ENCODE measurements around the gene NAA25. TPM values are rescaled to one million over a fixed set of nuclear protein-coding genes. Genes with fewer than 3 reads are reported as not detected.
A peak's percentile ranks its signal among the peaks of the same experiment; 100 is the strongest.
"Not testable (repeated sequence)": the region's sequence is repeated elsewhere in the genome, so short reads cannot be mapped to it uniquely, and the experiment has no call there.

Gene NAA25
- total RNA-seq, 1 donor from 2014 or later, result 32.8 TPM

GRCh38 chr12:112004041-112004440 is 104.5 kb downstream of the NAA25 start:
- DNase-seq (ENCODE audit: low read depth) (no peak), FAIRE-seq (no peak)
- Histone ChIP-seq H3K4me2 (ENCODE audit: low read length) (no peak overlapping the region), H3K79me2 (ENCODE audit: insufficient read depth, low read length) (no peaks in the 10 kb centered on the region), H3K36me3 (ENCODE audit: insufficient read depth, low read length) (no peaks in the 10 kb centered on the region), H2AFZ (ENCODE audit: low read depth, low read length) (no peak overlapping the region), H4K20me1 (ENCODE audit: insufficient read depth, low read length) (no peaks in the 10 kb centered on the region), H3K9ac (ENCODE audit: low read length) (no peak overlapping the region), H3K27me3 (ENCODE audit: insufficient read depth, low read length) (no peaks in the 10 kb centered on the region), H3K4me1 (ENCODE audit: insufficient read depth, low read length) (no peaks in the 10 kb centered on the region), H3K9me3 (ENCODE audit: insufficient read depth, low read depth, low read length) (no peaks in the 10 kb centered on the region), H3K27ac (ENCODE audit: low read depth, low read length) (no peak overlapping the region), H3K4me3 (ENCODE audit: insufficient read depth, low read depth, low read length) (no peak overlapping the region)
- Mint-ChIP-seq H3K4me1 (ENCODE audit: low read depth, unreplicated experiment) (peaks cover 4% of the 10 kb centered on the region), H3K9me3 (ENCODE audit: unreplicated experiment) (no peaks in the 10 kb centered on the region), H3K27me3 (ENCODE audit: low read depth, unreplicated experiment) (no peaks in the 10 kb centered on the region), H3K27ac (ENCODE audit: unreplicated experiment) (no peak overlapping the region), H3K36me3 (ENCODE audit: low read depth, unreplicated experiment) (no peaks in the 10 kb centered on the region), H3K4me3 (ENCODE audit: unreplicated experiment) (no peak overlapping the region)
- TF ChIP-seq, protein P1, sequence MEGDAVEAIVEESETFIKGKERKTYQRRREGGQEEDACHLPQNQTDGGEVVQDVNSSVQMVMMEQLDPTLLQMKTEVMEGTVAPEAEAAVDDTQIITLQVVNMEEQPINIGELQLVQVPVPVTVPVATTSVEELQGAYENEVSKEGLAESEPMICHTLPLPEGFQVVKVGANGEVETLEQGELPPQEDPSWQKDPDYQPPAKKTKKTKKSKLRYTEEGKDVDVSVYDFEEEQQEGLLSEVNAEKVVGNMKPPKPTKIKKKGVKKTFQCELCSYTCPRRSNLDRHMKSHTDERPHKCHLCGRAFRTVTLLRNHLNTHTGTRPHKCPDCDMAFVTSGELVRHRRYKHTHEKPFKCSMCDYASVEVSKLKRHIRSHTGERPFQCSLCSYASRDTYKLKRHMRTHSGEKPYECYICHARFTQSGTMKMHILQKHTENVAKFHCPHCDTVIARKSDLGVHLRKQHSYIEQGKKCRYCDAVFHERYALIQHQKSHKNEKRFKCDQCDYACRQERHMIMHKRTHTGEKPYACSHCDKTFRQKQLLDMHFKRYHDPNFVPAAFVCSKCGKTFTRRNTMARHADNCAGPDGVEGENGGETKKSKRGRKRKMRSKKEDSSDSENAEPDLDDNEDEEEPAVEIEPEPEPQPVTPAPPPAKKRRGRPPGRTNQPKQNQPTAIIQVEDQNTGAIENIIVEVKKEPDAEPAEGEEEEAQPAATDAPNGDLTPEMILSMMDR (IDR thresholded peaks at IDR 0.05; ENCODE audit: insufficient read depth, low read depth, low read length), result no peak
- TF ChIP-seq EZH2 (IDR thresholded peaks at IDR 0.05; ENCODE audit: insufficient read depth, low read length), result no peak

- no peaks in the 10 kb centered on the region for H3K9me3 Mint-ChIP-seq (ENCODE audit: unreplicated experiment)
- TF ChIP-seq, protein P1 (IDR thresholded peaks at IDR 0.05; ENCODE audit: insufficient read depth, low read depth, low read length), result no peak
- TF ChIP-seq EZH2 (IDR thresholded peaks at IDR 0.05; ENCODE audit: insufficient read depth, low read length), result no peak
- H3K4me3 ChIP-seq (ENCODE audit: insufficient read depth, low read depth, low read length), result no peak overlapping the region
- H3K27me3 ChIP-seq (ENCODE audit: insufficient read depth, low read length), result no peaks in the 10 kb centered on the region
- DNase-seq (ENCODE audit: low read depth) (peak; percentile 52), FAIRE-seq (no peak)
- no peak overlapping the region for H3K4me2 ChIP-seq (ENCODE audit: low read length)
- H3K79me2 ChIP-seq (ENCODE audit: insufficient read depth, low read length), result no peaks in the 10 kb centered on the region
- H4K20me1 ChIP-seq (ENCODE audit: insufficient read depth, low read length), result no peaks in the 10 kb centered on the region
- peaks cover 4% of the 10 kb centered on the region for H3K4me1 Mint-ChIP-seq (ENCODE audit: low read depth, unreplicated experiment)
- H3K36me3 Mint-ChIP-seq (ENCODE audit: low read depth, unreplicated experiment), result no peaks in the 10 kb centered on the region
- no peak overlapping the region for H3K27ac ChIP-seq (ENCODE audit: low read depth, low read length)
- H3K9ac ChIP-seq (ENCODE audit: low read length), result no peak overlapping the region
- no peaks in the 10 kb centered on the region for H3K27me3 Mint-ChIP-seq (ENCODE audit: low read depth, unreplicated experiment)
- no peak overlapping the region for H3K27ac Mint-ChIP-seq (ENCODE audit: unreplicated experiment)
- H3K4me3 Mint-ChIP-seq (ENCODE audit: unreplicated experiment), result no peak overlapping the region
- no peaks in the 10 kb centered on the region for H3K4me1 ChIP-seq (ENCODE audit: insufficient read depth, low read length)
- H3K9me3 ChIP-seq (ENCODE audit: insufficient read depth, low read depth, low read length), result no peaks in the 10 kb centered on the region
- no peak overlapping the region for H2AFZ ChIP-seq (ENCODE audit: low read depth, low read length)
- no peaks in the 10 kb centered on the region for H3K36me3 ChIP-seq (ENCODE audit: insufficient read depth, low read length)
These were observed 107.0 kb downstream of the NAA25 start for GRCh38 chr12:112001576-112001975.

DNA sequence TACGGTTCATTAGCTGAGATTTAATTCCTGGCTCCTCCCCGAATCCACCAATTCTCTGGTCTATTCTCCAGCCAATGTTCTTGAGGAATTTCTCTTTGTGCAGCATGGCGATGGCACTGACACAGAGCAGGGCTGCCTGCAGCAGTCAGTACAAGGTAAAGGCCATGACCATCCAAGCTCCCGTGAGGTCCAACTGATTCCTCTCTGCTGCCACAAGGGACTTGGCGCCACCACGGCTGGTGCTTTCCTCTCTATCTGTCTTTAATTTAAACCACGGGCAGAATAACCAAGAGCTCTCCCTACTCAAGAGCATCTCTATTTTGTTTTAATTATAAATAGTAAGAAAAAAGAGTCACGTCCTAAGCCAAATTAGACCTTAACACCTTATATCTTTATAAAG is 107.8 kb downstream of the NAA25 start:
- H3K4me2 ChIP-seq (ENCODE audit: low read length), result no peak overlapping the region
- TF ChIP-seq, protein P1 (IDR thresholded peaks at IDR 0.05; ENCODE audit: insufficient read depth, low read depth, low read length), result no peak
- TF ChIP-seq EZH2 (IDR thresholded peaks at IDR 0.05; ENCODE audit: insufficient read depth, low read length), result no peak
- no peaks in the 10 kb centered on the region for H3K4me1 ChIP-seq (ENCODE audit: insufficient read depth, low read length)
- no peak overlapping the region for H3K9ac ChIP-seq (ENCODE audit: low read length)
- no peak overlapping the region for H3K27ac ChIP-seq (ENCODE audit: low read depth, low read length)
- H4K20me1 ChIP-seq (ENCODE audit: insufficient read depth, low read length), result no peaks in the 10 kb centered on the region
- DNase-seq (ENCODE audit: low read depth) (no peak), FAIRE-seq (no peak)
- no peaks in the 10 kb centered on the region for H3K79me2 ChIP-seq (ENCODE audit: insufficient read depth, low read length)
- Mint-ChIP-seq H3K27ac (ENCODE audit: unreplicated experiment) (no peak overlapping the region), H3K9me3 (ENCODE audit: unreplicated experiment) (no peaks in the 10 kb centered on the region), H3K36me3 (ENCODE audit: low read depth, unreplicated experiment) (no peaks in the 10 kb centered on the region), H3K4me1 (ENCODE audit: low read depth, unreplicated experiment) (no peaks in the 10 kb centered on the region), H3K4me3 (ENCODE audit: unreplicated experiment) (no peak overlapping the region), H3K27me3 (ENCODE audit: low read depth, unreplicated experiment) (no peaks in the 10 kb centered on the region)
- H3K36me3 ChIP-seq (ENCODE audit: insufficient read depth, low read length), result no peaks in the 10 kb centered on the region
- no peak overlapping the region for H2AFZ ChIP-seq (ENCODE audit: low read depth, low read length)
- no peaks in the 10 kb centered on the region for H3K9me3 ChIP-seq (ENCODE audit: insufficient read depth, low read depth, low read length)
- no peaks in the 10 kb centered on the region for H3K27me3 ChIP-seq (ENCODE audit: insufficient read depth, low read length)
- H3K4me3 ChIP-seq (ENCODE audit: insufficient read depth, low read depth, low read length), result no peak overlapping the region

- H3K4me1 Mint-ChIP-seq (ENCODE audit: low read depth, unreplicated experiment), result not testable (repeated sequence)
These were observed 109.5 kb downstream of the NAA25 start for GRCh38 chr12:111999129-111999528.

More at GRCh38 chr12:111999129-111999528, 109.5 kb downstream of the NAA25 start:
- FAIRE-seq; H3K9ac ChIP-seq (ENCODE audit: low read length); H3K4me1 ChIP-seq (ENCODE audit: insufficient read depth, low read length); H3K36me3 ChIP-seq (ENCODE audit: insufficient read depth, low read length); H3K36me3 Mint-ChIP-seq (ENCODE audit: low read depth, unreplicated experiment); H3K4me3 ChIP-seq (ENCODE audit: insufficient read depth, low read depth, low read length); H3K9me3 ChIP-seq (ENCODE audit: insufficient read depth, low read depth, low read length); H4K20me1 ChIP-seq (ENCODE audit: insufficient read depth, low read length); H3K9me3 Mint-ChIP-seq (ENCODE audit: unreplicated experiment); DNase-seq (ENCODE audit: low read depth); H3K4me3 Mint-ChIP-seq (ENCODE audit: unreplicated experiment); H3K27ac Mint-ChIP-seq (ENCODE audit: unreplicated experiment); H2AFZ ChIP-seq (ENCODE audit: low read depth, low read length); H3K27me3 Mint-ChIP-seq (ENCODE audit: low read depth, unreplicated experiment); H3K79me2 ChIP-seq (ENCODE audit: insufficient read depth, low read length); H3K4me2 ChIP-seq (ENCODE audit: low read length); H3K27ac ChIP-seq (ENCODE audit: low read depth, low read length); H3K27me3 ChIP-seq (ENCODE audit: insufficient read depth, low read length): not testable (repeated sequence)
